GM18511 (cell line): Measurements from ENCODE around the gene UBQLN1.
A peak's percentile ranks its signal among the peaks of the same experiment; 100 is the strongest.
"Not testable (repeated sequence)": the region's sequence is repeated elsewhere in the genome, so short reads cannot be mapped to it uniquely, and the experiment has no call there.

Experiments used
- ATAC-seq: cut with Tn5 transposase; IDR thresholded peaks from one replicate; pipeline ENCODE4 v1.9.1; 2021; ENCODE audit warnings: mild to moderate bottlenecking, moderate library complexity; ENCODE audit not compliant: unreplicated experiment

The UBQLN1 gene

GRCh38 chr9:83636813-83637212 is 70.9 kb downstream of the UBQLN1 start:
- ATAC-seq, result no peak

DNA sequence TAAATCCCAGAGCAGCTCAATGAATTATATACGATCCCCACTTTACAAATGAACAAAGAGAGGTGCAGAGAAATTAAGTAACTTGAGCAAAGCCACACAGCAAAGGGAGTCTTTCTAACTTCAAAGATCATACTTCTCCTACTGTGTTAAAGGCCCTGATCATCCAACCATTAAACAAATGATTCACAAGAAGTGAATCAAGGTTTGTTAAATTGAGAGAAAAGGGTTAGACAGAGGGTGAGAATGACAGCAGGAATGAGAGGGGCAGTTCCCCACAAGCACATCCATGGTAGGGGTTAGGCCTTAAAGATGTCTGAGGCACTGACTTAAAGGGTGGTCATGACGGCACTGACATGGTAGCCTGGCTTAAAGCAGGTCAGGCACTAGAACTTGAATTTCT is 74.1 kb downstream of the UBQLN1 start:
- no peak for ATAC-seq

DNA sequence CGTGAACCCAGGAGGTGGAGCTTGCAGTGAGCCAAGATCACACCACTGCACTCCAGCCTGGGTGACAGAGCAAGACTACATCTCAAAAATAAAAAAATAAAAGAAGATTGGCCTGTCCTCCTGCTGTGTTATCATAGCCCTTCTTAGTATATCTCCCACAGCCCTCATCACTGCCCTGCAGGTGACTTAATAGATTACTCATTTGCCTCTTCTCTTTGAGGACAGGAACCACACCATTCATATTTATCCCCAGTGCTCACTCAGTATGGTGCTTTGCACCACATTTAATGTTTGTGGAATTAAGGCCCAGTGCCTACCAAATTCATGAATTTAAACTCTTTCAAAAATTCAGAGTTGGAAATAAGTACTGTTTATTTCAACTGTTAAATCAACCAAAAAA is 74.5 kb downstream of the UBQLN1 start:
- ATAC-seq, result peak; percentile 65

DNA sequence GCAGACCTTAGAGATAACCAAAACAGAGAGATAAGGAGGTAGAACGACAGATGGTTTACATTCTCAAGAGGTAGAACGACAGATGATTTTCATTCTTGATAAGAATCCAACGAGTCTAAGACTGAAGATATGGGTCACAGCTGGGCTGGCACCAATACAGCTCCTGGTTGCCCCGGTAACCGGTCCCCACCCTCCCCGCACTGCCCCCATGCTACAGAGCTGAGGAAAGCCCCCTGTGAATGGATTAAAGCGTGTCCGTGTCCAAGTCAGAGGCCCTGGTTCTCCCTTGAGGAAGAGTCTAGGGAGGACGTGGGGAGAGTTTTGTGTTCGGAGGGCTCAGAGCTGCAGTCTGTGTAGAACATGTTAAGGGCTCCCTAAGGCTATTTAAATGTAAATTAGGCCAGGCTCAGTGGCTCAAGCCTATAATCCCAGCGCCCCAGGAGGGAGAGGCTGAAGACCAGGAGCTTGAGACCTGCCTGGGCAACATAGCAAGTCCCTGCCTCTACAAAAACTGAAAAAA is 76.8 kb downstream of the UBQLN1 start:
- no peak for ATAC-seq

- ATAC-seq, result no peak
Observed at GRCh38 chr9:83629433-83630104, 78.2 kb downstream of the UBQLN1 start.

DNA sequence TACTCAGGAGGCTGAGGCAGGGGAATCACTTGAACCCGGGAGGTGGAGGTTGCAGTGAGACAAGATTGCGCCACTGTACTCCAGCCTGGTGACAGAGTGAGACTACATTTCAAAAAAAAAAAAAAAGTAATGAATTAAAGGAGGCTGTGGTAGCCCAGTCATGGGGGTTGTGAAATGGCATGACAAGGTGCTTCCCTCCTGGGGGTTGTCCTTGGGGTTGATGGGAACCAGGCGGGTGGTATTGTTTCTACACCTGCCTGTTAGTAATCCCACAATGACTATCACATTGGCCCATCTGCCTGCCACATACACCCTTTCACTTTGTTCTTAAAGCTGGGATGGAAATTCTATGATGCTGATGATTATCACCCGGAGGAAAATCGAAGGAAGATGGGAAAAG is 79.2 kb downstream of the UBQLN1 start:
- ATAC-seq, result no peak

DNA sequence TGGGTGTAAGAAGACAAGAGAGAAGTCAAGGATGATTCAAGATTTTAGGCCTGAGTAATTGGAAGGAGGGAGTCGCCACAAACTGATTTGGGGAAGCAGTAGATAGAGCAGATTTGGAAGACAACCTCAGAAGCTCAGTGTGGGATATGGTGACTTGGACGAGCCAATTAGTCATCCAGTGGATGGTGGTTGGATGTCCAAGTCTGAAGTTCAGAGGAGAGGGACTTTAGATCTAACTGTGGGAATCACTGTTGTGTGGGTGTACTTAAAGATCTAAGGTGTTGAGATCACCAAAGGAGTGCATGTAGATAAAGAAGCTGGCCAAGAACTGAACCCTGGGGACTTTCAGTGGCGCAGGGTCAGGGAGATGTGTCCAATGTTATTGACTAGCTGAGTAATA is 82.6 kb downstream of the UBQLN1 start:
- no peak for ATAC-seq

DNA sequence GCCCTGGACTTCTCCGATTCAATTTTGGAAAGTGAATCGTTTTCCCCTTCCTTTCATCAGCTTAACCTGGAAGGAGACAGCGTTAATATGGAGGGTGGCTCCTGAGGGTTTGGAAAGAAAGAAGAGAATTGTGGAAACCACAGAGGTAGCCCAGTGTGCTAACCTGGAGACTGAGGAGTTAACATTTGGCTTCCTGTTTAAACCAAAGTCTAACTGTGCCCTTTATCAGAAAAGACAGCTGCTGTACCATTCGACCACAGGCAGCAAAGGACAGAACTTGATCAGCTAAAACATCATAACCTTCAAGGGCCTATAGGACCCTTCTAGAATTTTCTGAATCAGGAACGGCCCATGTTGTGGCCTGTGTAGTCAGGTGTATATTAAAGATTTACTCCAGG is 84.1 kb downstream of the UBQLN1 start:
- ATAC-seq, result peak; percentile 33

DNA sequence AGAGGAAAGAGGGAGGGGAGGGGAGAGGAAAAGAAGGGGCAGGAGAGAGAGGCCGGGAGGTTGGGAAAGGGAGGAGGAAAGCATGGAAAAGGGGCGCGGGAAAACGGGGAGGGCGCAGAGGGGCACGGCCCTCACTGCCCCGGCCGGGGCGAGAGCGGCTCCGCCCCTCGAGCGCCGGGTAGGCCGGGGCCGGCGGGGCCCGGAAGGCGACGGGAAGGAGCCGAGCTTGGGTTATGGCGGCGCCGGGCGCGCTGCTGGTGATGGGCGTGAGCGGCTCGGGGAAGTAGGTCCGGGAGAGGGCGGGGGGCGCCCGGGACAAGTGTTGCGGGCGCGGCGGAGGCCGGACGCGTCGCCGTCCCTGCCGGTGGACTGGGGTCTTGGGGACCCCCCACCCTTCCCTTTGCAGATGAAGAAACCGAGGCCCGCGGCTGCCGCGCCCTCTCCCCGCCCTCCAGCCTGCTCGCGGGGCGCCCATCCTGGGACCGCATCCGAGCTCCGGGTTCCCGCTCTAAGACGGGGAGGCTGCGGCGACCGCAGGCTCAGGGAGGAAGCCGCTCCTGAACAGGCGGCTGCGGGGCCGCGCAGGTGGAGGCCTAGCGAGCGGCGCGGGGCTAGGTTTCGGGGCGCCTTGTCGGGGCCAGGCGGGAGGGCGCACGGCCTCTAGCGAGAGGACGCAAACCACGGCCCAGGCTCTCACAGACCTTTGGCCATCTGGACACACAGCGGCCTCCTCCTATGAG is 84.6 kb downstream of the UBQLN1 start, which contains the start of gene IDNK:
Gene IDNK, plus strand, starts transcription at position 205 of the 740 bp plus-strand sequence. Its CDS starts 29 bp downstream, at position 234.
- ATAC-seq, result peak; percentile 84

GRCh38 chr9:83622433-83622938 is 85.3 kb downstream of the UBQLN1 start:
- ATAC-seq, result peak; percentile 69

DNA sequence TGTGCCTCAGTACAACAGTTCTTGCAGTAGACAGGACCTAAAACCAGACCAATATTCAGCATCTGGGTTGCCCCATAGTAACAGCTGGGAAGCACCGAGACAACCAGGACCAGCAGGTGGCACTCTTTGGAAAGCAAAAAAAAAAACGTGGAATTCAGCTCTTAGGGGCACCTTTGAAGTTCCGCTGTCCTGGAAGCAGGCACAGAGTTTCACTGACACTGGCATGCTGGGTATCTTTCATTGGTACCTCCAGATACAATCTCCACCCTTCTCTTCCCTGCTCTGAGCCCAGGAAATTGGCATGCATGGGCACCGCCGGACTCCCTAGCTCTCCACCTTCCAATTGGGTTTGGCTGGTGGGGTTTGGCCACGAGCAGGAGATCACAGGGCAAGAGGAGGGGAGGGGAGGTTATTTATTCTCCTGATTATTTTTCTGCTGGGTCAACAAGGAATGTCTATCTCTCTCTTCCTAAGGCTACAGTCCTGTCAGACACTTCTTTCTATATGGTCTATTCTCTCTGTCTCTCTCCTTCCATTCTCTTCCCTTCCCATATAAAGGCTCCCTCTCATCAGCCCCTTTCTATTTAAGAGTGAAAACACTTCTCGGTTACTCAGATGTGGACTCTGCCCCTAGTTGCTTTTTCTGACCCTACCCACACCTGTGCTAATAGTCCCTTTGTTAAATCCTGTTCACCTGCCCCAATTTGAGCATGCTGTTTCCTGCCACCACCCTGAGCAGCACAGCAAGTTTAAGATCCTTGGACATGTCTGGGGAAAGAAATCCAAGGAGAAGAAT is 86.7 kb downstream of the UBQLN1 start:
- no peak for ATAC-seq

DNA sequence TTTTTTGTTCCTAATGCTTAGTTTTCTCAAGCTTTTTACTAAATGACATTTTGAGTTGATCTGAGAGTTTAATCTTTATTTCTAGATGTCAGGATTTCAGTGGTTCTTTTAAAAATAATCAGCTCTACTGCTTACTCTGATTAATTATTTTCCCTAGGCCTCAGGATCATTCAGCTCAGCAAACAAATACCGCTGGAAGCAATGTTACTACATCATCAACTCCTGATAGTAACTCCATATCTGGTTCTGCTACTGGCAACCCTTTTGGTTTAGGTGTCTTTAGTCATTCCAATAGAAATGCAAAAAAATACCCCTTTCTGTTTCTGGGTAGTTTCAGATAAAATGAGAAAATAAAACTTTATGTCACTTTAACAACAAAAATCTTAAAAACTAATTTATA is 90.5 kb downstream of the UBQLN1 start:
- ATAC-seq, result no peak

DNA sequence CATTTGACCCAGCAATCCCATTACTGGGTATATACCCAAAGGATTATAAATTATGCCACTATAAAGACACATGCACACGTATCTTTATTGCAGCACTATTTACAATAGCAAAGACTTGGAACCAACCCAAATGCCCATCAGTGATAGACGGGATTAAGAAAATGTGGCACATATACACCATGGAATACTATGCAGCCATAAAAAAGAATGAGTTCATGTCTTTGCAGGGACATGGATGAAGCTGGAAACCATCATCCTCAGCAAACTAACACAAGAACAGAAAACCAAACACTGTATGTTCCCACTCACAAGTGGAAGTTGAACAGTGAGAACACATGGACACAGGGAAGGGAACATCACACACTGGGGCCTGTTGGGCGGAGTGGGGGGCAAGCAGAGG is 94.5 kb downstream of the UBQLN1 start:
- ATAC-seq, result not testable (repeated sequence)
